AG10803 (cell line): Measurements from ENCODE around the gene TSEN54.

ENCODE experiments used
- DNase-seq: peaks from one replicate; pipeline ENCODE4 v3.0.0; 2010; ENCODE audit warnings: low read depth
- H3K4me3 ChIP-seq: 2 replicates; pipeline ENCODE4 v1.5.1; 2011; ENCODE audit warnings: mild to moderate bottlenecking, low read length, control low read depth
- TF ChIP-seq, protein P1 (sequence below): conservative IDR thresholded peaks from 2 replicates; pipeline ENCODE4 v1.5.1; 2011; ENCODE audit warnings: mild to moderate bottlenecking, low read length, control low read depth, inconsistent platforms

The TSEN54 gene

DNA sequence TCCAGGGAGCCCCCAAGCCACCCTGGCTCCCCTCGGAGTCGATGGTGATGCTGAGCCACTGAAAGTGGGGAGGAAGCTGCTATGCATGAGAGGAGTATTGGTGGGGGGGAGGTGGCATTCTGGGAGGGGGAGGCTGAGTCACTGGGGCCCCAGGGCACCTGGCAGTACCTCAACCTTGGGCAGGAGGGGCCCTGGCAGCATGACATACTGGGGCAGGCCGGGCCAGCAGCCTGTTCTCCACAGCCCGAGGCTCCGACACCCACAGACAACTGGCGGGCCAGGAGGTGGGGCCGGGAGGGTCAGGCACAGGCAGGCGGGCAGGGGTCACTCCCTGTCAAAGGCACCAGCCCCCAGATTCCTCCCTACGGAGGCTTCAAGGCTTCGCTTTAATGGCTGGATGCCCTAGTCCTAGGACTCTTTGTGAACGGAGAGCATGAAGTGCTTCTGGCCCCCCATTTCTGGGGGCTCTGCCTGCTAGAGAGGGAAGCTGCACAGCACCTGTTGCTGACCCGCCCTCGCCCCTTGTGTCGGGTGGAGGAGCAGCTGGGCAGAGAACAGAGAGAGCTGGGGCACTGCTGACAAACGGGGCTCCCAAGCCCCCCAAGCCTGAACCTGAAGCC, 1.9 kb upstream of the TSEN54 start:
- H3K4me3 ChIP-seq = peak overlapping the region; percentile 75

DNA sequence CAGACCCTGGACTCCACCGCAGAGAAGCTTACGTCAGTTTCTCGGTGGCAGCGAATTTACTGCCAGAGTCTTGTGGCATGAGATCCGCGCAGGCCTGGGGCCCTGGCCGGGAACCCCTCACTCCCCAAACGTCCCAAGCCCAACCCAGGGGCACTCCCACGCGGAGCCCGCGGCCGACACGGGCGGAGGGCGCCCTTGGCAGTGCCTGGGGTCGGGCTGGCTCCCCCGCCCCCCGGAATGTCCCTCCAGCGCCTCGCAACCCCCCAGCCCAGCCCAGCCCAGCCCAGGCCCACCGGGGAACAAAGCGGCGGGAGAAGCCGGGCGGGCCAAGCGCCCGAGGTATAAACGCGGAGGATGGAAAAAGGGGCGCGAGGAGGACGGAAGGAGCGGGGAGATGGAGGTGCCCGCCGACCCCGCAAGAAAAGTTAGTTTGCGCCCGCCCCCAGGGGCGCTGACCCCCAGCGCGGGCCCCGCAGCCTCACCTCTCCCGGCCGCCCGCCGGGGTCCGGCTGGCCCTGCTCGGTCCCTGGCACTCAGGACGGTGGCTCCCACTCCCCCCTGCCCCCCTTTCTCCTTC, 1.3 kb upstream of the TSEN54 start:
- TF ChIP-seq, protein P1, sequence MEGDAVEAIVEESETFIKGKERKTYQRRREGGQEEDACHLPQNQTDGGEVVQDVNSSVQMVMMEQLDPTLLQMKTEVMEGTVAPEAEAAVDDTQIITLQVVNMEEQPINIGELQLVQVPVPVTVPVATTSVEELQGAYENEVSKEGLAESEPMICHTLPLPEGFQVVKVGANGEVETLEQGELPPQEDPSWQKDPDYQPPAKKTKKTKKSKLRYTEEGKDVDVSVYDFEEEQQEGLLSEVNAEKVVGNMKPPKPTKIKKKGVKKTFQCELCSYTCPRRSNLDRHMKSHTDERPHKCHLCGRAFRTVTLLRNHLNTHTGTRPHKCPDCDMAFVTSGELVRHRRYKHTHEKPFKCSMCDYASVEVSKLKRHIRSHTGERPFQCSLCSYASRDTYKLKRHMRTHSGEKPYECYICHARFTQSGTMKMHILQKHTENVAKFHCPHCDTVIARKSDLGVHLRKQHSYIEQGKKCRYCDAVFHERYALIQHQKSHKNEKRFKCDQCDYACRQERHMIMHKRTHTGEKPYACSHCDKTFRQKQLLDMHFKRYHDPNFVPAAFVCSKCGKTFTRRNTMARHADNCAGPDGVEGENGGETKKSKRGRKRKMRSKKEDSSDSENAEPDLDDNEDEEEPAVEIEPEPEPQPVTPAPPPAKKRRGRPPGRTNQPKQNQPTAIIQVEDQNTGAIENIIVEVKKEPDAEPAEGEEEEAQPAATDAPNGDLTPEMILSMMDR = no peak
- peak; percentile 6 for DNase-seq
- peak overlapping the region; percentile 75 for H3K4me3 ChIP-seq

More for the DNA sequence above, 1.9 kb upstream of the TSEN54 start:
- TF ChIP-seq, protein P1 = no peak
- DNase-seq = no peak

DNA sequence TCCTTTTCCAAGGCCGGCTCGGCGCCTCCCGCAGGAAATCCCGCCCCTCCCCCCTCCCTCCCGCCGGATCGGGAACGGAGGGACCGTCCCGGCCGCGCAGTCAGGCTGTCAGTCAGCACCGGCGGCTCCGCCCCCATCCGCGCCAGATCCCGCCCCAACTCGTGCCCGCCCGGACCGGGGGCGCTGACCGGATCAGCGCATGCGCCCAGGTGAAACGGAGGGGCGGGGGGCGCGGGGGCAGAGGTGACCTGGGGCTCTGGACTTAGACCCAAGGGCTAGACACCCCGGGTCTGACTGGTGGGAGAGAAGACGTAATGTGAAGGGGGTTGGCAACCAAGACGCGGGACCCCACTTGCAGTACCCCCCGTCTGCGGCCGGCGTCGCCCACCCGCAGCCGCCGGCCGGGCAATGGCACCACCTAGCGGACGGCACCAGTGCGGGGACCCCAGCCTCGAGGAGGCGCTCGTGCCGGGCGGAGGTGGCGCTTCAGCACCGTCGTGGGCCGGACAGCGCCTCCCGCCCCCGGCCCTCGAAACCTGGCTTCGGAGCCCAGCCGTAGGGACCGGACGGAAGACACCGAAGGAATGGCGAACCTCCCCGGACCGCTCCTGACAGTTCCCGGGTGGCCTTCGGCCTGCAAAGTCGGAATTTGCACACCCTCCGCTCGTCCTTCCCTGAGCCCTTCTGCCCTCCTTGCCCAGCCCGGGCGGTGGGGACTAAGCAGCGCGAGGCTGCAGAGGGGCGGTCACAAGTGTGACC, 653 bp upstream of the TSEN54 start, which contains the start of gene CASKIN2:
TSS of gene CASKIN2 (minus strand) at position 42 of the 759 bp plus-strand sequence. CDS start 1,733 bp downstream, outside the sequence.
- DNase-seq = peak; percentile 85
- TF ChIP-seq, protein P1 = peak; percentile 70
- peak within 1 kb of the TSS; percentile 75 for H3K4me3 ChIP-seq

DNA sequence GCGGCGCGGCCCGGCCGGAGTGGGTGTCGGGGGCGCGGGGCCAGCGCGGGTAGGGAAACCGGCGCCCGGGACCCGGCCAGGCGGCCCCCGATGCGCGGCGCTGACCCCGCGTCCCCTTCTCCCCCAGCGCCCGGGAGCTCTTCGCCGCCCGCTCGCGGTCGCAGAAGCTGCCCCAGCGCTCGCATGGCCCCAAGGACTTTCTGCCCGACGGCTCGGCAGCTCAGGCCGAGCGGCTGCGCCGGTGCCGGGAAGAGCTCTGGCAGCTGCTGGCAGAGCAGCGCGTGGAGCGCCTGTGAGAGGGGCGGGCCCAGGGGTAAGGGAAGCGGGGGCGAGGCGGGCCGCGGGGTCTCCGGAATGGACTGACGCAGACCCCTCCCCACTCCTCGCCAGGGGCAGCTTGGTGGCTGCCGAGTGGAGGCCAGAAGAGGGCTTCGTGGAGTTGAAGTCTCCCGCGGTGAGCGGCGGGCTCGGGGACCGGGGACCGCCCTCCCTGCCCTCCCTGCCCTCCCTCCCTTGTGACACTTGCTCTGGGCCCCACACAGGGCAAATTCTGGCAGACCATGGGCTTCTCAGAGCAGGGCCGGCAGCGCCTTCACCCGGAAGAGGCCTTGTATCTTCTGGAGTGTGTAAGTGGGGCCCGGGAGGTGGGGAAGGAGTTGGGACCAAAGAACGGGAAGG, 430 bp downstream of the TSEN54 start:
- TF ChIP-seq, protein P1 = no peak
- H3K4me3 ChIP-seq = peak overlapping the region; percentile 69
- DNase-seq = peak; percentile 16

DNA sequence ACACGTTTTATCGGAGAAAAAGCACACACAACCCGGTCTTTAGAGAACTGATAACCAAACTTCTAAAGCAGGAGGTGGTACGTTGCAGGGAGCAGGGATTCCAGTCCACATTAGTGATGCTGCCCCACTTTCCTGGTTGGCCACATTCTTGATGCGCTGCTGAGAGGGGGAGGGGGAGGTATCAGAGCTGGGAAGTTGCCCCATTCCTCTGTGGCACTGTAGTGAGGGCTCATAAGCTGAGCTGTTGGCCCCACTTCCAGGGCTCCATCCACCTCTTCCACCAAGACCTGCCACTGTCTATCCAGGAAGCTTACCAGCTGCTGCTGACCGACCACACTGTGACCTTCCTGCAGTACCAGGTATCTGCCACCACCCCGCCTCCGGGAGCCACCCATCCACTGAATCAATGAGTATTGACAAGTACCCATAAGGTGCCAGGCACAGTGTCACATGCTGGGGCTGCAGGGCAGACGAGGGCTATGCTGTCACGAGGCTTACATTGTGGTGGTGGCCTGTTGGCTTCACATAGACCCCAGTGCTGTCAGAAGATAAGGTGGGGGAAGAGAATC, 1.1 kb downstream of the TSEN54 start:
- TF ChIP-seq, protein P1 = no peak
- H3K4me3 ChIP-seq = peak overlapping the region; percentile 69
- DNase-seq = no peak

DNA sequence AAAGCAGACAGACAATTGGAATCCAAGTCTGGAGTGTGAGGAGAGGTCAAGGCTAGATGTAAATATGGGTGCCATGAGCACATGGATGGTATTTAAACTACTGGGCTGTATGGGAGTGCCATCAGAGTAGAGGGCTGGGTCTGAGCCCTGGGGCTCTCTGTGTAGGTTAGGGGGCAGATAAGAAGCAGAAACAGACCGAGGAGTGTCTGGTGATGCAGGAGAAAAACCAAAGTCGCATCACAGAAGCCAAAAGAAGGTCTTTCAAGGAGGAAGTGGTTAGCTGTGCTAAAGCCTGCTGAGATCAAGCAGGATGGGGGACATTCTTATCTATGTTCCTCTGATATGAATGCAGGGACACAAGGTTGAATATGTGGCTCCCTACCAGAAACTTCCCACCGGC, 1.9 kb downstream of the TSEN54 start:
- no peak overlapping the region for H3K4me3 ChIP-seq
- DNase-seq = no peak
- TF ChIP-seq, protein P1 = no peak
